SU-DHL-6 (cell line): ENCODE data around the gene GP5.

Experiments used
- CTCF ChIP-seq: fragments of 200-600 bp; sonication (generic); IDR thresholded peaks from one replicate; pipeline ENCODE4 v1.5.1; 2017; ENCODE audit warnings: antibody characterized with exemption, mild to moderate bottlenecking, low read length, moderate library complexity; ENCODE audit not compliant: insufficient read depth, poor library complexity, severe bottlenecking
- EZH2phosphoT487 ChIP-seq: fragments of 200-600 bp; sonication (generic), shearing (Covaris generic); conservative IDR thresholded peaks from 2 replicates; pipeline ENCODE4 v1.6.1; 2018; ENCODE audit warnings: mild to moderate bottlenecking, antibody characterized with exemption, low read length, moderate library complexity, mixed read lengths

GRCh38 chr3:194360568-194360967 lies 38.5 kb downstream of the GP5 start:
- TF ChIP-seq CTCF (no peak), EZH2phosphoT487 (no peak)
